ENCODE measurements around the gene TCF7. TPM values are rescaled to one million over a fixed set of nuclear protein-coding genes. Genes with fewer than 3 reads are reported as not detected.

TCF7 gene
- total RNA-seq, 6 experiments from 2014 or later = 0.99 to 3.9 (median 3.2) TPM

DNA sequence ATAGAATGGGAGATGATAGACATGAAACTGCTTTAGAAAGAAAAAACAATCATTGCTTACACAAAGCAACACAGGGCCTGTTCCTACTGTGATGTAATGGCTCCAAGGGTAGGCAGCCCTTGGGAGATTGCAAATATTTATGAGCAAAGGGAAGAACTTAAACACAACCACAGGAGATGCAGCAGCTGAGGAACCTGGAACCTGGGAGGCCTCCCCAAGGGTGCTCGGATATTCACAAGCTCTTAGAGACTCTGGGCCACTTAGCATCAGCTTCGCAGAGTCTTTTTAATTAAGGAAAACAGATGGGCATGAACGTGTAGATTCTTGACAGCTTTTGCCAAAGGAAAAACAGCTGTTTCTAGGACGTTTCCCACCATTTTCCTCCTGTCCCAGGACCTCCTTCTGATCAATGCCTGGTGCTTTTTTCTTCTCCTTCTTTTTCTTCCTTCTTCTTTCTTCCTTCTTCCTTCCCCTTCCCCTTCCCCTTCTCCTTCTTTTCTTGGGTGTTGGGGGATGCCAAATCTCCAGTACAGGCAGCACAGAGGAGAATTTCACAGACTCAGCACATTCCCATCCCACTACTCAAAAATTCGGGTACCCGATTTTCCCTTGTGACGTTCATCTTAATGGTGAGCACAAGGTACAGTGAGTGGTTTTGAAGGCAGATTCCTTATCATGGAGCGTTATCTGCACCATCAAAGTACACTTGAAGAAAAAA lies 28.1 kb upstream of the TCF7 start:
- no peak overlapping the region for H3K4me3 Mint-ChIP-seq
- no peak overlapping the region for H3K27ac Mint-ChIP-seq
- no peak for DNase-seq
- H3K9me3 Mint-ChIP-seq = no peaks in the 10 kb centered on the region
- no peak for TF ChIP-seq CTCF (IDR thresholded peaks at IDR 0.05)
- H3K27me3 Mint-ChIP-seq (ENCODE audit: insufficient read depth) = peaks cover 39% of the 10 kb centered on the region
- H3K4me1 Mint-ChIP-seq (ENCODE audit: low read depth) = no peaks in the 10 kb centered on the region
- no peaks in the 10 kb centered on the region for H3K36me3 Mint-ChIP-seq (ENCODE audit: low read depth)

GRCh38 chr5:134086943-134087305 lies 27.6 kb upstream of the TCF7 start:
- Mint-ChIP-seq H3K27me3 (ENCODE audit: insufficient read depth) (peaks cover 41% of the 10 kb centered on the region), H3K36me3 (ENCODE audit: low read depth) (no peaks in the 10 kb centered on the region), H3K4me3 (no peak overlapping the region), H3K9me3 (no peaks in the 10 kb centered on the region), H3K4me1 (ENCODE audit: low read depth) (no peaks in the 10 kb centered on the region), H3K27ac (no peak overlapping the region)
- DNase-seq = no peak
- TF ChIP-seq CTCF (IDR thresholded peaks at IDR 0.05) = no peak

DNA sequence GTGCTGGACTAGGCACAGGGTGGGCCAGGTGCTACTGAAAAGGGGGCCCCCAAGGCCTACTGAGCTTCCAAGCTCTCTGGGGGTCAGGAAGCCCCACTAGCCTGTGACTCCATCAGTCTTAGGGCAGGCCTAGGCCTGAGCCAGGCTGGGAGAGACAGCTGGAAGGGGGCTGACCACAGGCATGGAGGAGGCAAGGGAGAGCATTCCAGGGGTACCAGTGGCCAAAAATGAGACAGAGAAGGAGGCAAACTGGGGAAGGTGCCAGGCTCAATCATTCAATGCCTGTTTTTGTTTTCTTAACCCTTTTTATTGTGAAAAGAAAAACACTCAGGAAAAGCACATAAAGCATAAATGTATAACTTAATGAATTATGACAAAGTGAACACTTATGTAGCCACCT lies 26.2 kb upstream of the TCF7 start:
- Mint-ChIP-seq H3K27me3 (ENCODE audit: insufficient read depth) (peaks cover 53% of the 10 kb centered on the region), H3K9me3 (no peaks in the 10 kb centered on the region), H3K27ac (no peak overlapping the region), H3K36me3 (ENCODE audit: low read depth) (no peaks in the 10 kb centered on the region), H3K4me3 (no peak overlapping the region), H3K4me1 (ENCODE audit: low read depth) (no peaks in the 10 kb centered on the region)
- DNase-seq = no peak
- no peak for TF ChIP-seq CTCF (IDR thresholded peaks at IDR 0.05)

DNA sequence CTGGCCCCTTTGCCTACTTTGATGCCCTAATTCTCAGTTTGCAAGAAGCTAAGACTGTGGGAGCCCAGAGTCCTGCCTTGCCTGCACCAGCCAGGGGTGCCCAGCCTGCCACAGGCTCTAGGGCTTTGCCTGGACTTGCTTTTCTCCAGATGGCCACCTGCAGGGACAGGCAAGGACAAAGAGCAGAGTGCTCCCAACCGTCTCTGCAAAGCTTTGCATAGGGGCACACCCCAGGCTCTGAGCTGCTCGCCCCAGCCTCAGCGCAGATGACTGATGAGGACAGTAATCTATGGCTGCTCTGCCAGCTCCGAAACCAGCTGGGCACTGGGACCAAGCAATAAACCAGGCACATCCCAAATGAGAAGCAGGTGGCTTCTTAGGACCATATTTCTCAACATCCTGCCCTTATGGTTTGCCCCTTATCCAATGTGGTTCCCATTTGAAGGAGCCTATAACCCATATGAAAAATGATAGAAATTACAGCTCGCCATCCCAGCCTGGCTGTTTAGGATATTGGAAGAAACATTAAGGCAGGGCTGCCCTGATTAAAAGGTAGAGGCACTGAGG lies 25.4 kb upstream of the TCF7 start:
- no peaks in the 10 kb centered on the region for H3K4me1 Mint-ChIP-seq (ENCODE audit: low read depth)
- no peak for DNase-seq
- no peaks in the 10 kb centered on the region for H3K36me3 Mint-ChIP-seq (ENCODE audit: low read depth)
- no peak overlapping the region for H3K4me3 Mint-ChIP-seq
- no peak for TF ChIP-seq CTCF (IDR thresholded peaks at IDR 0.05)
- H3K27ac Mint-ChIP-seq = no peak overlapping the region
- peaks cover 56% of the 10 kb centered on the region for H3K27me3 Mint-ChIP-seq (ENCODE audit: insufficient read depth)
- no peaks in the 10 kb centered on the region for H3K9me3 Mint-ChIP-seq

DNA sequence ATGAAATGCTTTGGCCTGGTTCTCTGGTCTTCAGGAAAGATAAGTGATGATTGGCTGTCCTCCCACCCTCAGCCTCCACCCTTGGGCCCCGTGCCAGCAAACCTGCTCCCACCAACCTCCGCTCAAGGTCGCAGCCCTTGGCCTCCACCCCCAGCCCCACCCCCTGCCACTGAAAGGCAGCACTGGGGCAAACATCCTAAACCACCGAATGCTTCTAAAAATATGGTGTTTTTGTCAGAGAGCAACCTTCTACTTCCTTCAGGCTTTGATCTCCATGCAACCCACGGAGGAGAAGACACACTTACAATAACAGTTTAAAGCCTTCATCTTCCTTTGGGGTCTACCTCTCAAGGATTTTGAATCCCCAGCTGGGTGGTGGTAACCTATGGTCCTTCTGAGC lies 24.0 kb upstream of the TCF7 start:
- Mint-ChIP-seq H3K9me3 (no peaks in the 10 kb centered on the region), H3K27me3 (ENCODE audit: insufficient read depth) (peaks cover 52% of the 10 kb centered on the region), H3K4me3 (no peak overlapping the region), H3K36me3 (ENCODE audit: low read depth) (no peaks in the 10 kb centered on the region), H3K27ac (no peak overlapping the region), H3K4me1 (ENCODE audit: low read depth) (no peaks in the 10 kb centered on the region)
- no peak for TF ChIP-seq CTCF (IDR thresholded peaks at IDR 0.05)
- no peak for DNase-seq

All from HFFc6 (cell line).